OCI-LY7 (cell line): ENCODE measurements around the gene ANKRD2. TPM values are rescaled to one million over a fixed set of nuclear protein-coding genes. Genes with fewer than 3 reads are reported as not detected.

Experiments
- BruUV-seq: library from RNA; stranded (reverse); fragments of 400-500 nt; replicated peaks from 2 replicates; lab custom pipeline; 2021; lab: Mats Ljungman, UMichigan
- CTCF ChIA-PET: fragments of 300-600 bp; sonication (Branson Sonifier 250); formaldehyde crosslinking; loops from one replicate; lab custom pipeline; 2022; ENCODE audit warnings: antibody characterized with exemption; ENCODE audit not compliant: unreplicated experiment; lab: Charles Lee
- POLR2A ChIA-PET: fragments of 300-600 bp; sonication (Branson Sonifier 250); formaldehyde crosslinking; loops from one replicate; lab custom pipeline; 2022; ENCODE audit warnings: antibody characterized with exemption; lab: Charles Lee
- DNase-seq: peaks from one replicate; pipeline ENCODE4 v3.0.0-alpha.2; 2015; ENCODE audit warnings: low spot score
- H2AFZ ChIP-seq: fragments of 200-600 bp; sonication (generic), shearing (Covaris generic); 2 replicates; pipeline ENCODE4 v1.6.1; 2014; ENCODE audit warnings: mild to moderate bottlenecking, antibody characterized with exemption, low read length, moderate library complexity
- H3K27ac ChIP-seq: fragments of 200-600 bp; sonication (generic); 2 replicates; pipeline ENCODE4 v1.5.1; 2014; ENCODE audit warnings: mixed run types, low read depth, mild to moderate bottlenecking, moderate library complexity, low read length, inconsistent platforms; ENCODE audit not compliant: poor library complexity, severe bottlenecking
- H3K36me3 ChIP-seq: fragments of 200-600 bp; sonication (generic); 2 replicates; pipeline ENCODE4 v1.6.1; 2014; ENCODE audit warnings: mild to moderate bottlenecking, antibody characterized with exemption, low read length, moderate library complexity, mixed read lengths; ENCODE audit not compliant: insufficient read depth
- H3K4me1 ChIP-seq: fragments of 200-600 bp; sonication (generic); 2 replicates; pipeline ENCODE4 v1.5.1; 2014; ENCODE audit warnings: mild to moderate bottlenecking, low read length; ENCODE audit not compliant: insufficient read depth, poor library complexity, severe bottlenecking
- H3K4me2 ChIP-seq: fragments of 200-600 bp; sonication (generic); 2 replicates; pipeline ENCODE4 v1.6.1; 2014; ENCODE audit warnings: mild to moderate bottlenecking, low read length
- H3K4me3 ChIP-seq: fragments of 200-600 bp; sonication (generic); 2 replicates; pipeline ENCODE4 v1.5.1; 2014; ENCODE audit warnings: mild to moderate bottlenecking, low read depth, low read length; ENCODE audit not compliant: poor library complexity, severe bottlenecking
- H3K79me2 ChIP-seq: fragments of 200-600 bp; sonication (generic); 2 replicates; pipeline ENCODE4 v1.6.1; 2016; ENCODE audit warnings: low read depth, mild to moderate bottlenecking, low read length, moderate library complexity, mixed read lengths; ENCODE audit not compliant: insufficient read depth
- H3K9me2 ChIP-seq: fragments of 200-600 bp; sonication (generic); 2 replicates; pipeline ENCODE4 v1.6.1; 2016; ENCODE audit warnings: mild to moderate bottlenecking, low read length, mixed read lengths; ENCODE audit not compliant: insufficient read depth
- H3K9me3 ChIP-seq: fragments of 200-600 bp; sonication (generic); 2 replicates; pipeline ENCODE4 v1.6.1; 2014; ENCODE audit warnings: mild to moderate bottlenecking, mixed run types, low read length, mixed read lengths
- H4K20me1 ChIP-seq: fragments of 200-600 bp; sonication (generic); 2 replicates; pipeline ENCODE4 v1.6.1; 2014; ENCODE audit warnings: mild to moderate bottlenecking, antibody characterized with exemption, low read length, moderate library complexity, mixed read lengths; ENCODE audit not compliant: insufficient read depth
- CTCF ChIP-seq: fragments of 200-600 bp; sonication (generic); conservative IDR thresholded peaks from 2 replicates; pipeline ENCODE4 v1.5.1; 2014; ENCODE audit warnings: mild to moderate bottlenecking, antibody characterized with exemption, low read length, moderate library complexity, mixed read lengths
- EZH2phosphoT487 ChIP-seq: fragments of 200-600 bp; sonication (generic); IDR thresholded peaks from 2 replicates; pipeline ENCODE4 v1.6.1; 2018; ENCODE audit warnings: low read depth, borderline replicate concordance, mild to moderate bottlenecking, mixed run types, antibody characterized with exemption, low read length, moderate library complexity, mixed read lengths
- intact Hi-C: fragments of 100-400 bp; cut with micrococcal nuclease; formaldehyde crosslinking; loops from one replicate; pipeline ENCODE4 v1.10.0; 2022; ENCODE audit not compliant: unreplicated experiment
- total RNA-seq, 2 experiments: library from RNA; depleted of rRNA in 1 of 2; stranded (reverse); fragments of >200 nt in 1 of 2; shearing (Covaris generic) in 1 of 2; gene quantifications; 2 replicates each; pipeline ENCODE4 v1.2.3, GENCODE V29; 2014 to 2022

Gene ANKRD2
- total RNA-seq, 2 experiments from 2014 or later, result not detected

DNA sequence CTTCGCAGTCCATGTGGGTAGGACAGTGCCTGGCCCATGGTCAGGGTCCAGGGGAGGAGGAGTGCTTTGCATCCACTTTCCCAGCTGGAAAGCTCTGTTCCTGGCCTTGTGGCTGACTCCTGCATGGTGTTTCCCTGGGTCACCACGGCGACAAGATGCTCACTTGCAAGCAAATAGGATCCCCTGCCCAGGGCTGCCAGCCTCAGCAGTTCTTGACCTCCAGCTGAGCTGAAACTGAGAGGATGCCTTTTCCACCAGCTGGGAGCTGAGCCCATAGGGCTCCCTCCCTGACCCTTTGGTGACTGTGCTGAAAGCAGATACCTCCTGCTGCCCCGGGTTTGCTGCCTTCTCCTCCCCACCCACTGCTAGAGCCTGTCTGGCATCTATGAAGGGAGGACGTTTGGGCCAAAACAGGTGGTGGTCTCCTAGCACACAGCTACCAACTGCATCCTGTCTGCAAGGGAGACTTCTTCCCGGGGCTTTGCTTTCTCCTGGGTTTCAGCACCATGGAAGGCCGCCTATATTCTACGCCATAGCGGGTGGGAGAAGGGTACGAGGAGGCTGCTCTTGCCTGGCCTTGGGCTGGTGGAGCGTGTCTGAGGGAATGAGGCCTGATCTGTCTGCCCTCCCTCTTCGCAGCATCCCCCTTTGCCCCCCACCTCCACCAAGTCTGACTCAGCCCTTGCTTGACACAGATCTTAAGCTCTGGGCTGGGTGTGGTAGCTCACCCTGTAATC is 39.5 kb upstream of the ANKRD2 start:
- POLR2A ChIA-PET, result no interaction called here

DNA sequence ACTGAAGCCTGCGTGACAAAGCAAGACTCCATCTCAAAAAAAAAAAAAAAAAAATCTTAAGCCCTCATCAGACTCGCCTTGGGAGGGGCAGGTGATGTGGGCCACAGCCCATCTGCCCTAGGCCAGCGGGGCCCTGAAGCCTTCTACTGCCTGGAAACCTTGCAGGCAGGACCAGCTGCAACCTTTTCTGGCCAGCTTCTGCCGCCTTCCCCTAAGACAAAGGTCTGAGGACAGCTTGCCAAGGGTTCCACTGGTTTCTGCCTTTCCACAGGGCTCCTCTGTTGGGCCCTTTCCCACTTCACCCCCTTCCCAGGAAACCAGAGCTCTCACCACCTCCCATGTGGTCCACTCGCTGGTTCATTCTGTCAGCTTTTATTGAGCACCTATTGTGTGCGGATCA is 38.7 kb upstream of the ANKRD2 start:
- Histone ChIP-seq H3K4me2 (no peak overlapping the region), H3K4me1 (no peaks in the 10 kb centered on the region), H3K36me3 (no peaks in the 10 kb centered on the region), H3K9me3 (no peaks in the 10 kb centered on the region), H2AFZ (no peak overlapping the region), H3K27ac (no peak overlapping the region), H3K79me2 (no peaks in the 10 kb centered on the region), H3K4me3 (no peak overlapping the region), H3K9me2 (no peaks in the 10 kb centered on the region), H4K20me1 (no peaks in the 10 kb centered on the region)
- CTCF ChIA-PET, result interaction anchor here (0.6 to 1.5 kb wide), 3 partner anchors 39 to 168 kb away, joined by 3 read pairs; partner anchors contain the start of gene ANKRD2
- DNase-seq, result no peak
- intact Hi-C loops, result loop anchor here (2.0 kb wide), 1 partner anchor 79 kb away; no protein-coding TSS in a partner anchor
- TF ChIP-seq CTCF (no peak), EZH2phosphoT487 (no peak)
- POLR2A ChIA-PET, result interaction anchor here (0.5 to 0.9 kb wide), 3 partner anchors 14 to 171 kb away, joined by 3 to 4 read pairs (median 3); no protein-coding TSS in a partner anchor
- no TSS peak for BruUV-seq

More for the DNA sequence above, 39.5 kb upstream of the ANKRD2 start:
- intact Hi-C loops, result no loop called here
- Histone ChIP-seq H3K79me2 (no peaks in the 10 kb centered on the region), H3K27ac (no peak overlapping the region), H3K4me2 (no peak overlapping the region), H3K4me3 (no peak overlapping the region), H3K36me3 (no peaks in the 10 kb centered on the region), H3K9me2 (no peaks in the 10 kb centered on the region), H3K9me3 (no peaks in the 10 kb centered on the region), H3K4me1 (no peaks in the 10 kb centered on the region), H2AFZ (no peak overlapping the region), H4K20me1 (no peaks in the 10 kb centered on the region)
- DNase-seq, result no peak
- no TSS peak for BruUV-seq
- no peak for TF ChIP-seq EZH2phosphoT487
- no peak for TF ChIP-seq CTCF
- CTCF ChIA-PET, result interaction anchor here (0.6 to 1.5 kb wide), 2 partner anchors 39 to 158 kb away, joined by 3 read pairs; partner anchors contain the start of gene ANKRD2
